Keratinocyte (primary cell): ENCODE data around the gene SH3PXD2A. TPM values are rescaled to one million over a fixed set of nuclear protein-coding genes. Genes with fewer than 3 reads are reported as not detected.

Experiments used
- DNase-seq: peaks from one replicate; pipeline ENCODE4 v3.0.0-alpha.2; 2011; ENCODE audit warnings: low read depth, missing footprints, low spot score
- FAIRE-seq: peaks from 2 replicates; lab custom pipeline; 2011; peaks lifted over from hg19 to GRCh38; lab: Jason Lieb, UNC
- H2AFZ ChIP-seq: 2 replicates; pipeline ENCODE4 v1.6.0; 2012; ENCODE audit warnings: low read length, control low read depth, inconsistent platforms; ENCODE audit not compliant: control insufficient read depth
- H3K27ac ChIP-seq: 2 replicates; pipeline ENCODE4 v1.5.1; 2011; ENCODE audit warnings: low read length; ENCODE audit not compliant: control insufficient read depth, insufficient read depth
- H3K27me3 ChIP-seq: 3 replicates; pipeline ENCODE4 v1.6.0; 2011; ENCODE audit warnings: low read length; ENCODE audit not compliant: control insufficient read depth, insufficient read depth; ENCODE audit errors: extremely low read depth
- H3K36me3 ChIP-seq, 2 experiments: 2 replicates in 1 of 2; 3 replicates in 1 of 2; pipeline ENCODE4 v1.5.1; 2011; ENCODE audit warnings: low read length in 2 of 2, mild to moderate bottlenecking in 1 of 2; ENCODE audit not compliant: control insufficient read depth in 2 of 2, insufficient read depth in 2 of 2; ENCODE audit errors: extremely low read depth in 1 of 2
- H3K4me1 ChIP-seq: 3 replicates; pipeline ENCODE4 v1.5.1; 2011; ENCODE audit warnings: low read length; ENCODE audit not compliant: control insufficient read depth, insufficient read depth; ENCODE audit errors: extremely low read depth
- H3K4me2 ChIP-seq: 3 replicates; pipeline ENCODE4 v1.6.0; 2011; ENCODE audit warnings: low read depth, low read length; ENCODE audit not compliant: control insufficient read depth, insufficient read depth; ENCODE audit errors: extremely low read depth
- H3K4me3 ChIP-seq, 3 experiments: fragments of 200-600 bp in 1 of 3; sonication (generic) in 1 of 3; 2 replicates in 2 of 3; 3 replicates in 1 of 3; pipeline ENCODE4 v1.5.1; 2011 to 2016; ENCODE audit warnings: low read length in 3 of 3, mild to moderate bottlenecking in 3 of 3, control low read depth in 2 of 3, inconsistent platforms in 1 of 3, low read depth in 1 of 3, mixed read lengths in 1 of 3, mixed run types in 1 of 3, moderate library complexity in 1 of 3; ENCODE audit not compliant: control insufficient read depth in 2 of 3, insufficient read depth in 2 of 3; ENCODE audit errors: extremely low read depth in 1 of 3
- H3K79me2 ChIP-seq: 2 replicates; pipeline ENCODE4 v1.6.0; 2012; ENCODE audit warnings: low read length; ENCODE audit not compliant: control insufficient read depth, insufficient read depth
- H3K9ac ChIP-seq: 3 replicates; pipeline ENCODE4 v1.6.0; 2011; ENCODE audit warnings: low read length; ENCODE audit not compliant: control insufficient read depth, insufficient read depth; ENCODE audit errors: extremely low read depth
- H3K9me1 ChIP-seq: 3 replicates; pipeline ENCODE4 v1.6.0; 2011; ENCODE audit warnings: low read length; ENCODE audit not compliant: control insufficient read depth, insufficient read depth; ENCODE audit errors: extremely low read depth
- H3K9me3 ChIP-seq: 2 replicates; pipeline ENCODE4 v1.5.1; 2012; ENCODE audit warnings: low read depth, low read length; ENCODE audit not compliant: control insufficient read depth
- H4K20me1 ChIP-seq: 3 replicates; pipeline ENCODE4 v1.6.0; 2011; ENCODE audit warnings: low read length; ENCODE audit not compliant: control insufficient read depth, insufficient read depth; ENCODE audit errors: extremely low read depth
- EZH2 ChIP-seq: IDR thresholded peaks from one replicate; pipeline ENCODE4 v1.6.1; 2012; ENCODE audit warnings: inconsistent platforms, mild to moderate bottlenecking, low read length, moderate library complexity
- dilution Hi-C: fragments of 300-500 bp; cut with MboI; formaldehyde crosslinking; loops from one replicate; pipeline ENCODE4 v1.7.0; 2020; ENCODE audit warnings: low sequenced_read_pairs; ENCODE audit not compliant: extremely low pct_ligation_motif_present
- polyA plus RNA-seq, 5 experiments: library from polyadenylated mRNA; depleted of rRNA in 3 of 5; stranded (reverse) in 3 of 5; stranded (forward) in 1 of 5; unstranded in 1 of 5; fragments of >200 nt; gene quantifications; 1 replicate in 1 of 5; 2 replicates in 3 of 5; 3 replicates in 1 of 5; pipeline versions ENCODE4 v1.2.1 to v1.2.3, GENCODE V29; 2011 to 2012; ENCODE audit warnings: missing spikeins in 2 of 5, low read depth in 1 of 5, low replicate concordance in 1 of 5
- TF ChIP-seq, protein P1 (sequence below), 3 experiments: IDR thresholded peaks in 1 of 3; conservative IDR thresholded peaks in 1 of 3; optimal IDR thresholded peaks in 1 of 3; 2 replicates in 2 of 3; 3 replicates in 1 of 3; pipeline versions ENCODE3 to v1.5.1; 2011; ENCODE audit warnings: low read length in 3 of 3, mild to moderate bottlenecking in 3 of 3, moderate library complexity in 2 of 3, control low read depth in 1 of 3, inconsistent platforms in 1 of 3; ENCODE audit not compliant: insufficient read depth in 2 of 3; ENCODE audit errors: extremely low read depth in 1 of 3

The SH3PXD2A gene
- polyA plus RNA-seq, 1 donor (not counting 4 experiments of a cell fraction or from before 2014, with no cell fraction given): 33.9 TPM

DNA sequence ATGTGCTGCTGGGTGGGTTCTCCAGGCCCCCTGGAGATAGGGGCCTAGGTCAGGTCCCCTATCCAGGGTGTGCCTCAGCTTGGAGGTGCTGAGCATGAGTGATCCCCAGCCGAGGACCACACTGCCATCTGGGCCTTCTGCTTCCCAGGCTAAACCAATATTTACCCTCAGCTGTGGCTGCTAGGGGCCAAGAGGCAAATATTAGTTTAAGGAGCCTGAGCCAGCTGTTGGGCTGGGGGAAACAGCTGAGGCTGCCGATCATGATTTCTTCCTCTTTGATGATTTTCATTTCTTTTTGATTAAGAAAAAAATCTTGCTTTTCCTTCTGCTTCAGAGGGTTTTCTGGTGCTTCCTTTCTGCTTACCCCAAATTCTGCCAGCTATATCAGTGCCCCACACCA, 278.5 kb downstream of the SH3PXD2A start:
- H2AFZ ChIP-seq: no peak overlapping the region
- H3K4me1 ChIP-seq: no peaks in the 10 kb centered on the region
- H3K4me3 ChIP-seq: no peak overlapping the region
- no peak for TF ChIP-seq EZH2
- TF ChIP-seq, protein P1, sequence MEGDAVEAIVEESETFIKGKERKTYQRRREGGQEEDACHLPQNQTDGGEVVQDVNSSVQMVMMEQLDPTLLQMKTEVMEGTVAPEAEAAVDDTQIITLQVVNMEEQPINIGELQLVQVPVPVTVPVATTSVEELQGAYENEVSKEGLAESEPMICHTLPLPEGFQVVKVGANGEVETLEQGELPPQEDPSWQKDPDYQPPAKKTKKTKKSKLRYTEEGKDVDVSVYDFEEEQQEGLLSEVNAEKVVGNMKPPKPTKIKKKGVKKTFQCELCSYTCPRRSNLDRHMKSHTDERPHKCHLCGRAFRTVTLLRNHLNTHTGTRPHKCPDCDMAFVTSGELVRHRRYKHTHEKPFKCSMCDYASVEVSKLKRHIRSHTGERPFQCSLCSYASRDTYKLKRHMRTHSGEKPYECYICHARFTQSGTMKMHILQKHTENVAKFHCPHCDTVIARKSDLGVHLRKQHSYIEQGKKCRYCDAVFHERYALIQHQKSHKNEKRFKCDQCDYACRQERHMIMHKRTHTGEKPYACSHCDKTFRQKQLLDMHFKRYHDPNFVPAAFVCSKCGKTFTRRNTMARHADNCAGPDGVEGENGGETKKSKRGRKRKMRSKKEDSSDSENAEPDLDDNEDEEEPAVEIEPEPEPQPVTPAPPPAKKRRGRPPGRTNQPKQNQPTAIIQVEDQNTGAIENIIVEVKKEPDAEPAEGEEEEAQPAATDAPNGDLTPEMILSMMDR (optimal IDR thresholded peaks at IDR 0.05 in 1 of 3, IDR thresholded peaks at IDR 0.05 in 1 of 3, conservative IDR thresholded peaks at IDR 0.05 in 1 of 3; ENCODE audit: extremely low read depth in 1 of 3, insufficient read depth in 2 of 3, low read length in 3 of 3): no peak
- dilution Hi-C loops: no loop called here
- no peaks in the 10 kb centered on the region for H3K9me1 ChIP-seq
- H3K9me3 ChIP-seq: no peaks in the 10 kb centered on the region
- FAIRE-seq (no peak), DNase-seq (no peak)
- H3K9ac ChIP-seq: no peak overlapping the region
- H3K79me2 ChIP-seq: no peaks in the 10 kb centered on the region
- H3K27ac ChIP-seq: no peak overlapping the region
- H3K27me3 ChIP-seq: peaks cover 54% of the 10 kb centered on the region
- no peak overlapping the region for H3K4me2 ChIP-seq
- peaks cover 5% of the 10 kb centered on the region for H4K20me1 ChIP-seq
- H3K36me3 ChIP-seq: no peaks in the 10 kb centered on the region

GRCh38 chr10:103576076-103576471, 279.3 kb downstream of the SH3PXD2A start:
- no peak for DNase-seq
- Histone ChIP-seq H3K27me3 (peaks cover 50% of the 10 kb centered on the region), H3K9me3 (no peaks in the 10 kb centered on the region), H3K36me3 (no peaks in the 10 kb centered on the region), H4K20me1 (peaks cover 5% of the 10 kb centered on the region), H2AFZ (no peak overlapping the region), H3K4me2 (no peak overlapping the region), H3K9ac (no peak overlapping the region), H3K9me1 (no peaks in the 10 kb centered on the region), H3K79me2 (no peaks in the 10 kb centered on the region), H3K4me3 (no peak overlapping the region), H3K27ac (no peak overlapping the region), H3K4me1 (no peaks in the 10 kb centered on the region)
- no peak for FAIRE-seq
- TF ChIP-seq, protein P1 (optimal IDR thresholded peaks at IDR 0.05 in 1 of 3, IDR thresholded peaks at IDR 0.05 in 1 of 3, conservative IDR thresholded peaks at IDR 0.05 in 1 of 3; ENCODE audit: extremely low read depth in 1 of 3, insufficient read depth in 2 of 3, low read length in 3 of 3): no peak
- TF ChIP-seq EZH2: no peak
- dilution Hi-C loops: no loop called here
